ENCODE measurements around the gene ZMYND12.

- TF ChIP-seq, protein P1, sequence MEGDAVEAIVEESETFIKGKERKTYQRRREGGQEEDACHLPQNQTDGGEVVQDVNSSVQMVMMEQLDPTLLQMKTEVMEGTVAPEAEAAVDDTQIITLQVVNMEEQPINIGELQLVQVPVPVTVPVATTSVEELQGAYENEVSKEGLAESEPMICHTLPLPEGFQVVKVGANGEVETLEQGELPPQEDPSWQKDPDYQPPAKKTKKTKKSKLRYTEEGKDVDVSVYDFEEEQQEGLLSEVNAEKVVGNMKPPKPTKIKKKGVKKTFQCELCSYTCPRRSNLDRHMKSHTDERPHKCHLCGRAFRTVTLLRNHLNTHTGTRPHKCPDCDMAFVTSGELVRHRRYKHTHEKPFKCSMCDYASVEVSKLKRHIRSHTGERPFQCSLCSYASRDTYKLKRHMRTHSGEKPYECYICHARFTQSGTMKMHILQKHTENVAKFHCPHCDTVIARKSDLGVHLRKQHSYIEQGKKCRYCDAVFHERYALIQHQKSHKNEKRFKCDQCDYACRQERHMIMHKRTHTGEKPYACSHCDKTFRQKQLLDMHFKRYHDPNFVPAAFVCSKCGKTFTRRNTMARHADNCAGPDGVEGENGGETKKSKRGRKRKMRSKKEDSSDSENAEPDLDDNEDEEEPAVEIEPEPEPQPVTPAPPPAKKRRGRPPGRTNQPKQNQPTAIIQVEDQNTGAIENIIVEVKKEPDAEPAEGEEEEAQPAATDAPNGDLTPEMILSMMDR (IDR thresholded peaks at IDR 0.05) = no peak
- no peak for TF ChIP-seq ZFX (IDR thresholded peaks at IDR 0.05; ENCODE audit: borderline replicate concordance)
These were observed at the start of gene ZMYND12, which contains the start of gene PPCS for GRCh38 chr1:42456010-42456753.

Data from 22Rv1 (cell line).